Activated T-cell treated with anti-CD3 and anti-CD28 coated beads, Interleukin-2, amount 50 U/mL, for 24 hours (primary cell): Measurements from ENCODE around the gene HS2ST1.
"Not testable (repeated sequence)": the region's sequence is repeated elsewhere in the genome, so short reads cannot be mapped to it uniquely, and the experiment has no call there.

Source experiments
- DNase-seq: peaks from one replicate; pipeline ENCODE4 v3.0.0-alpha.2; 2020
- H3K27ac Mint-ChIP-seq: 2 replicates; pipeline ENCODE4 v1.8.0; 2020; ENCODE audit warnings: mild to moderate bottlenecking, mixed read lengths
- H3K27me3 Mint-ChIP-seq: 2 replicates; pipeline ENCODE4 v1.8.0; 2020; ENCODE audit warnings: mixed read lengths
- H3K36me3 Mint-ChIP-seq: 2 replicates; pipeline ENCODE4 v1.8.0; 2020; ENCODE audit warnings: low read depth, mixed read lengths
- H3K4me1 Mint-ChIP-seq: 2 replicates; pipeline ENCODE4 v1.8.0; 2020; ENCODE audit warnings: low read depth, mixed read lengths
- H3K4me3 Mint-ChIP-seq: 2 replicates; pipeline ENCODE4 v1.8.0; 2020; ENCODE audit warnings: mild to moderate bottlenecking, moderate library complexity, mixed read lengths
- H3K9me3 Mint-ChIP-seq: 2 replicates; pipeline ENCODE4 v1.8.0; 2020; ENCODE audit warnings: mixed read lengths

The HS2ST1 gene

DNA sequence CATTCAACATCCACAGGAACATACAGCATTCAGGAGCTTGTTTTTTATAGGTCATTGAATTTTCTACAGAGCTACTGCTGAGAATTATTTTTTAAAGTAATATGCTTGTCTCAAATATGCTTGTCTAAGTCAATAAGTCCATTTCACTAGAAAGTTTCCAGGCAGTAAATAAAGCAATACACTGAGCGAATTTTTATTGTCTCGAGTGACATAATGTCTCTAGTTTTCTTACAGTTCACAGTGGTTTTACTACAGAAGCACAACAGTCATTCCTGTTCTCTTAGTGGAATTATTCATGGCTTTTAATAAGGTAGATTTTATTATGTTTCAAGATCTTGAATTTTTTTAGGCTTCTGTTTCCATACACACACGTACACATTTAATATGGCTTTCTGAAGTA, 83.8 kb downstream of the HS2ST1 start:
- no peak for DNase-seq
- Mint-ChIP-seq H3K27me3 (no peaks in the 10 kb centered on the region), H3K27ac (no peak overlapping the region), H3K4me1 (peaks cover 27% of the 10 kb centered on the region), H3K36me3 (peaks cover 9% of the 10 kb centered on the region), H3K4me3 (no peak overlapping the region), H3K9me3 (no peaks in the 10 kb centered on the region)

DNA sequence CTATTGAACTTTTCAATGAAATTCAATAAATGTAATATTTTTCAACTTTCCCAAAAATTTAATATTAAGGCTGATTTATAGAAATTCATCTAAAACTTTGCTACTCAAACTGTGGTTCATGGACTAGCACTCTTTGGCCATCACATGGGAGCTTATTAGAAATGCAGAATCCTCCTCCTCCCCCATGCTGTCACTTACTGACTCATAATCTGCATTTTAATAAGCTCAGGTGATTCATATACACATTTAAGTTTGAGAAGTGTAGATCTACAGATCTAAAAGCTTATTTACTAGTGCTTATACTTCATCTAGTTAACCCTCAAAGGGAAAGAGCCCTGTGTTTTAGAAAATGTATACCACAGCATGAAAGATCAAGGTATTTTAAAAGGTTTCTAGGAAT, 84.3 kb downstream of the HS2ST1 start:
- Mint-ChIP-seq H3K27ac (no peak overlapping the region), H3K36me3 (peaks cover 9% of the 10 kb centered on the region), H3K27me3 (no peaks in the 10 kb centered on the region), H3K9me3 (no peaks in the 10 kb centered on the region), H3K4me3 (no peak overlapping the region), H3K4me1 (peaks cover 27% of the 10 kb centered on the region)
- no peak for DNase-seq

DNA sequence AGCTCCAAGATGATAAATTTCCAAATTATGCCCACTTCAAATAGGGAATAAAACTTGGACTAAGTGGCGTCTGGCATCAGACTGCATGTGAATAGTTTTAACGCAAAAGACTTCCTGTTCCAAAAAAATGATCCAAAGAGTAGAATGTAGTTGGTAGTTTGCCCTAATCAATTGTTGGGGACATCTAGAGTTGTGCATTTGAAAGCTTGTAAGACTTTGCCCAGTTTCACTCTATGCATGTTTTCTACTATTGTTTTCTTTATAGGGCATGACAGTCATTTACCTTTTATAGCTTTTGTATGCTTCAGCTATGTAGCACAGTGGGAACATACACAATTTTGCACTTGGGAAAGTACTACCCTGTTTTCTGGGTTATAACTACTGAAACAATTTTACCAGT, 86.0 kb downstream of the HS2ST1 start:
- peaks cover 25% of the 10 kb centered on the region for H3K4me1 Mint-ChIP-seq
- no peak overlapping the region for H3K4me3 Mint-ChIP-seq

DNA sequence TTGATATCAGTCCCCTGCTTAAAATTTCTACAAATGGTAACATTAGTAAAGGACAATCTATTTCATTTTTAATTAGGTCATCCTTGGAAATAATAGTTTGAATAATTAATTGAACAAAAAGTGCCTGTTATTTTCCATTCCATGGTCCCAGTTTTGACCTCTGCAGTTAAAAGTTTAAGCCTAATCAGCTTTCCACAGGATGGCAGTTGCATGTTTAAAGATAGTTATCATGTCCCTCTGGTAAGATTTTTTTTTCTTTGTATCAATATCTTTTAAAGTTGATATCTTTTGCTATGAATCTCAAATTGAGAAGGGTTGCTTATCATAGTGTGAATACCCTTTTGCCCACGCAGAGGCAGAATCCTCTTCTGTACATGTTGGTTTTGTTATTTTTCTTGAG, 90.4 kb downstream of the HS2ST1 start:
- H3K27me3 Mint-ChIP-seq: no peaks in the 10 kb centered on the region
- no peak overlapping the region for H3K4me3 Mint-ChIP-seq
- H3K36me3 Mint-ChIP-seq: peaks cover 5% of the 10 kb centered on the region
- no peak for DNase-seq
- H3K9me3 Mint-ChIP-seq: no peaks in the 10 kb centered on the region
- H3K4me1 Mint-ChIP-seq: no peaks in the 10 kb centered on the region
- no peak overlapping the region for H3K27ac Mint-ChIP-seq

More for the DNA sequence above, 86.0 kb downstream of the HS2ST1 start:
- no peak for DNase-seq
- no peak overlapping the region for H3K27ac Mint-ChIP-seq
- peaks cover 9% of the 10 kb centered on the region for H3K36me3 Mint-ChIP-seq
- H3K27me3 Mint-ChIP-seq: no peaks in the 10 kb centered on the region
- no peaks in the 10 kb centered on the region for H3K9me3 Mint-ChIP-seq

DNA sequence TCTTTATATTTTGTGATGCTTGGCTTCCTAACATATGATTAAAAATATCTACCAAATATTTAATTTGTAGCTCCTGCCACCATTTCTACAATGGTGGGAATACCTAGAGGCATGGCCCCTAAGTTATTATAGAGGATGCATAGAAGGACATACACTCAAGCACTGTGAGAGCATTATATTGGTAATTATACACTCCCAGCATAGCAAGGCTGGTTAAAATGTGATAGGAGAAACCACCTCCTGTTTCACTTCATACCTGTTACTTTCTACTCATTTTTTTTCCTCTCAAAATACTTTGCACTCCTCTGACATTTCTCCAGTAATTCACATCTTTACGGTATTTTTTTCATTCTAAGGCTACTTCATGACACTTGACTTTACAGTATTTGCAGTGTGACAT, 92.9 kb downstream of the HS2ST1 start:
- DNase-seq: no peak
- H3K27ac Mint-ChIP-seq: no peak overlapping the region
- H3K4me3 Mint-ChIP-seq: no peak overlapping the region
- H3K27me3 Mint-ChIP-seq: no peaks in the 10 kb centered on the region
- H3K9me3 Mint-ChIP-seq: peaks cover 8% of the 10 kb centered on the region
- H3K4me1 Mint-ChIP-seq: no peaks in the 10 kb centered on the region
- peaks cover 11% of the 10 kb centered on the region for H3K36me3 Mint-ChIP-seq

DNA sequence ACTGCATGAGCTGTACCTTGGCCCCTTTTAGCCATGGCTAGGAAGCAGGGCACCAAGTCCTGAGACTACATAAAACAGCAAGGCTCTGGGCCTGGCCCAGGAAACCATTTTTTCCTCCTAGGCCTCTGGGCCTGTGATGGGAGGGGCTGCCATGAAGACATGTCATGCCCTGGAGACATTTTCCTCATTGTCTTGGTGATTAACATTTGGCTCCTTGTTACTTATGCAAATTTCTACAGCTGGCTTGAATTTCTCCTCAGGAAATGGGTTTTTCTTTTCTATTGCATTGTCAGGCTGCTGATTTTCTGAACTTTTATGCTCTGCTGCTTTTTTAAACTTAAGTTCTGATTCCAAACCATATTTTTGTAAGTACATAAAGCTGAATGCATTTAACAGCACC, 99.0 kb downstream of the HS2ST1 start:
- peaks cover 27% of the 10 kb centered on the region for H3K36me3 Mint-ChIP-seq
- H3K27ac Mint-ChIP-seq: not testable (repeated sequence)

DNA sequence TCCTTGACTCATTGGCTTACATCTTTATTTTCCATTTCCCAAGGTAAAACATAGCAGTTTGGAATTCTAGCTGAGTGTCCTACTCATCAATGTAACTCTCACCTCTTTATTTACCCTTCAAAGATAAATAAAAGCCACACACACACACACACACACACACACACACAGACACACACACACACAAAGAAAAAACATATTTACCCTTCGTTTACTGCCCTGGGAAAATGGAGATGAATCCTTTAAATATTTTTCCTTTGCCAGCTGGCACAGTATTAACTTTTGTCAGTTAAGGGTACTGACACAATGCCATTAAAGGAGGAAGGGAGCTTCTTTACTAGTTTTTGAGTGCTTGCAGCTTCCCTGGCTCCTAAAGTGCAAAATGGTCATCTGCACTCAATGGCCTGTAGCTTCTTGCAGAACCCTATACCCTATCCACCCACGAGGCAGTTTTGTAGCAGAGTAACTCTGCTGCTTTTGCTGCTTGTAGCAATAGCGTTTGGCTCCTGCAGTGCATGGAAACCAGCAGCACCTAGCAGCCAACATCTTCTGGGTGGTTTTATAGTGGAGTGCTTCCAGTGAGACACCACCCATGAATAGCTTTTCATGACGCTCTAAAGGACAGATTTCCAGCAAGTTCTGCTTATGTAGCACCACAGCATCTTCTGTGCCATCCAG, 103.7 kb downstream of the HS2ST1 start:
- H3K36me3 Mint-ChIP-seq: peaks cover 9% of the 10 kb centered on the region
- no peak overlapping the region for H3K4me3 Mint-ChIP-seq
- peaks cover 7% of the 10 kb centered on the region for H3K9me3 Mint-ChIP-seq
- H3K27me3 Mint-ChIP-seq: no peaks in the 10 kb centered on the region
- no peak for DNase-seq
- peaks cover 4% of the 10 kb centered on the region for H3K4me1 Mint-ChIP-seq
- no peak overlapping the region for H3K27ac Mint-ChIP-seq

More for the DNA sequence above, 99.0 kb downstream of the HS2ST1 start:
- not testable (repeated sequence) for H3K4me1 Mint-ChIP-seq, H3K27me3 Mint-ChIP-seq, H3K4me3 Mint-ChIP-seq, DNase-seq
- H3K9me3 Mint-ChIP-seq: peaks cover 17% of the 10 kb centered on the region

DNA sequence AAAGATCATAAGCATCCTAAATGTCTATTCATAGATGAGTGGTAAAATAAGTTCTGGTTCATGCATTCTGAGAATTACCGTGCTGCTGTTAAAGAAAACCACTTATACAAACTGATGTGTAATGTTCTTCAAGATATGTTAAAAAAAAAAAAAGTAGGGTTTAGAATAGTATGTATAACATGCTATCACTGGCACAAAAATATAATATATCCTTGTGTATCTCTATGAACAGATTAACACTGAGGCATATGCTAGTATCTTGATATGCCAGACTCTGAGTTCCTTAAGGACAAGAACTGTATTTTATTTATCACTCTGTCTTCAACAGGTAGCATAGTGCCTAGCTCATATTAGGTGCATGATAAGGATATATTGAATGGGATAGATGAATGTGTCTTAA, 108.9 kb downstream of the HS2ST1 start:
- H3K36me3 Mint-ChIP-seq: no peaks in the 10 kb centered on the region
- peaks cover 10% of the 10 kb centered on the region for H3K4me1 Mint-ChIP-seq
- H3K27ac Mint-ChIP-seq: no peak overlapping the region
- no peaks in the 10 kb centered on the region for H3K27me3 Mint-ChIP-seq
- H3K9me3 Mint-ChIP-seq: no peaks in the 10 kb centered on the region
- no peak for DNase-seq
- no peak overlapping the region for H3K4me3 Mint-ChIP-seq

DNA sequence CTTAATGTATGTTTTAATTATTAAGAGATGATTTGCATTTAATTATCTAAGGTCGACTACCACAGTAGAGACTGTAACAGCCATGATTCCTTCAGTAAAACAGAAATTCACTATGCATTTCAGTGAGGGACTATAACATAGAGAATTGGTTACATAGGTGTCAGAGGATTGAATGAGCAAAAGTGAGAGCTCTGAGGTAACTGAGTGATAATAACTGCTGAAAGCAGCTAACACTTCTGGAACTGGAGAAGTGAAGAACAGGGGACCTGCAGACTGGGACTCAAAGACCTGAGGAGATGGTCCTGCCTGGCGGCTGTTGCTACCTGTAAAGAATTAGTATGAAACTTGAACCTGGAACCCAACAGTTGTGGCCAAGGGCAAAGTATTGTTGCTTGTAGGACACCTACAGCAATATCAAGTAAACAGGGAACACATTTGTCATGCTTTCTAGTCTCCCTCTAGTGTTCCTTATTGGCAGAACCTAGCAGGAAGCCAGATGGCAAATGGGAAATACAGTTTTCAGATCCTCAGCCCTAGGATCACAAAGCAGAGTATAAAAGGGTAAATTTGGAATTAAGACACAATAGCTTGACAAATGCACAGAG, 110.6 kb downstream of the HS2ST1 start:
- no peak overlapping the region for H3K27ac Mint-ChIP-seq
- no peaks in the 10 kb centered on the region for H3K9me3 Mint-ChIP-seq
- peaks cover 9% of the 10 kb centered on the region for H3K4me1 Mint-ChIP-seq
- H3K36me3 Mint-ChIP-seq: no peaks in the 10 kb centered on the region
- DNase-seq: no peak
- H3K27me3 Mint-ChIP-seq: no peaks in the 10 kb centered on the region
- H3K4me3 Mint-ChIP-seq: no peak overlapping the region

DNA sequence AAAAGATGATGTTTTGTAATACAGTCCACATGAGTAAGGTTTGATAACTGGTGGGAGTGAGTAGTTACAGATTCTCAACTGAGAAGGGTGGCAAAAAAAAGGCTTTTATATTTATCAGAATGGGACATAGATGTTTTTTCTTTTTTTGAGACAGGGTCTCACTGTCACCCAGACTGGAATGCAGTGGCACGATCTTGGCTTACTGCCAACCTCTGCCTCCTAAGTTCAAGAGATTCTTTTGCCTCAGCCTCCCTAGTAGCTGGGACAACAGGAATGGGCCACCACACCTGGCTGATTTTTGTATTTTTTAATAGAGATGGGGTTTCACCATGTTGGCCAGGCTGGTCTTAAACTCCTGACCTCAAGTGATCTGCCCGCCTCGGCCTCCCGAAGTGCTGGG, 113.1 kb downstream of the HS2ST1 start:
- H3K36me3 Mint-ChIP-seq, H3K27ac Mint-ChIP-seq, H3K9me3 Mint-ChIP-seq, DNase-seq, H3K27me3 Mint-ChIP-seq, H3K4me1 Mint-ChIP-seq, H3K4me3 Mint-ChIP-seq: not testable (repeated sequence)

DNA sequence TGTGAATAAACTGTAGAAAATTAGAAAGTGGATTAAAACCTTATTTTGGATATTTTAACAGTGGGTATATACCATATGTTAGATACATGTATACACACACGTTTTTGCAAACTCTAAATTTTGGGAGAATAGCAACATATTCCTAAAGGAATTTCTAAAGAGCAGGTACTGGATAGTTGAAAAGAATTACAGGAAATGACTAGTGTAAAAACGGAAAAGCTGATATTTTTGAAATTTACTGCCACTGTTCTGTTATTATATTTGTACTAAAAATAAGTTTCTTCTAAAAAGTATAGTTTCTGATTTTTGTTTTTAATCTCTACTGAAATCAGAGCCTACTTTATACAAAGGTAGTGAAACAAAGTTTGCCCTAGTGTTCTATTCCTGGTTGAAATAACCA, 114.1 kb downstream of the HS2ST1 start:
- H3K9me3 Mint-ChIP-seq: no peaks in the 10 kb centered on the region
- H3K36me3 Mint-ChIP-seq: no peaks in the 10 kb centered on the region
- H3K4me1 Mint-ChIP-seq: peaks cover 11% of the 10 kb centered on the region
- no peak overlapping the region for H3K4me3 Mint-ChIP-seq
- H3K27ac Mint-ChIP-seq: no peak overlapping the region
- H3K27me3 Mint-ChIP-seq: no peaks in the 10 kb centered on the region
- no peak for DNase-seq

DNA sequence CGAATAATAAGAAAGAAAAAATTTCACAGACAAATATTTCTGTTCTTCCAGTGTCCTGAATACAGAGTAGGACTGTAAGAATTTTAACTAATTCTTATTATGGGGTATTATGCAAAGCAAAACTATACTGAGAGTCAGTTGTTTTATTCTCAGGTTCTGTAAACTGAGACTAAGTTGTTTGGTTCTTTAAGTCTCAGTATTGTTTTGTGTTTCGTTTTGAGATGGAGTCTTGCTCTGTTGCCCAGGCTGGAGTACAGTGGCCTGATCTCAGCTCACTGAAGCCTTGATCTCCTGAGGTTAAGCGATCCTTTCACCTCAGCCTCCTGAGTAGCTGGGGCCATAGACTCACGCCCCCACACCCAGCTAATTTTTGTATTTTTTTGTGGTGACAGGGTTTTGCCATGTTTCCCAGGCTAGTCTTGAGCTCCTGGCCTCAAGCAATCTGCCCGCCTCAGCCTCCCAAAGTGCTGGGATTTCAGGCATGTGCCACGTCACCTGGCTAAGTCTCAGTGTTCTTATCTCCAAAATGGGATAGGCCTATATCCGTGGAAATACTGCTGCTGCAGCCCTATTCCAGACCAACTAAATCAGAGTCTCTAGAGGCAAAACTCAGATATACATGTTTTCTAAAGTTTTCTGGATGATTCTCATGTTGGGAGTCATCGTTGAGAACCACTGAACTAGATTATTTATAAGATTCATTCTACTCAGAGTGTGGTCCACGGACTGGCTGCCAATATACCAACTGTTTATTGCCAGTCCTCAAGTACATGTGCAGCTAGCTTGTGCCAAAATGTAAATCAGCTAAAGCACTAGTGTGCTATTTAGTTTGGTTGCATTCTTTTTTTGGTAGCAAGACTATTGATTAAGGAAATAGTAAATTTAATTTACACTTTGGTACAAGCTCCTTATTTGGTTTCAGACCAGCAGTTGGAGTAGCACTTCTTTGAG, 116.6 kb downstream of the HS2ST1 start:
- DNase-seq: no peak
- no peak overlapping the region for H3K27ac Mint-ChIP-seq
- no peak overlapping the region for H3K4me3 Mint-ChIP-seq
- H3K9me3 Mint-ChIP-seq: no peaks in the 10 kb centered on the region
- peaks cover 8% of the 10 kb centered on the region for H3K4me1 Mint-ChIP-seq
- H3K27me3 Mint-ChIP-seq: no peaks in the 10 kb centered on the region
- no peaks in the 10 kb centered on the region for H3K36me3 Mint-ChIP-seq

DNA sequence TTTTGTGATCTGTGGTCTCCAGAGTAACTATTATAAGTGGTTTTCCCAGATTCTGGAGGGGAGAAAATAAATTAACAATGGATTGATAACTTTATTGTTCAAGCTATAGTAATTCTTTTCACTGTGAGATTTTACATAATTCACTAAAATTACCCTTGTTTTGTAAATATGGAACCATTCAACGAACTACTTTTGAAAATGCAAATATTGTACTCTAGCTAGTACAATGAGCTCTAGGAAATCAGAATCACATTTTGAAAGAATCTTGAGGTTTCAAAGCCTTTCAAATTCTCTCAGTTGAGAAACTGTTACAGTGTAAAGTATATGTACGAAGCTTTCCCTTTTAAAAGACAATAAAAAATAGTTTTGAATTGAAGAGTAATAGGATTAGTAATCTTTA, 119.9 kb downstream of the HS2ST1 start:
- no peak for DNase-seq
- Mint-ChIP-seq H3K9me3 (no peaks in the 10 kb centered on the region), H3K27ac (no peak overlapping the region), H3K4me1 (peaks cover 5% of the 10 kb centered on the region), H3K27me3 (no peaks in the 10 kb centered on the region), H3K36me3 (no peaks in the 10 kb centered on the region), H3K4me3 (no peak overlapping the region)

DNA sequence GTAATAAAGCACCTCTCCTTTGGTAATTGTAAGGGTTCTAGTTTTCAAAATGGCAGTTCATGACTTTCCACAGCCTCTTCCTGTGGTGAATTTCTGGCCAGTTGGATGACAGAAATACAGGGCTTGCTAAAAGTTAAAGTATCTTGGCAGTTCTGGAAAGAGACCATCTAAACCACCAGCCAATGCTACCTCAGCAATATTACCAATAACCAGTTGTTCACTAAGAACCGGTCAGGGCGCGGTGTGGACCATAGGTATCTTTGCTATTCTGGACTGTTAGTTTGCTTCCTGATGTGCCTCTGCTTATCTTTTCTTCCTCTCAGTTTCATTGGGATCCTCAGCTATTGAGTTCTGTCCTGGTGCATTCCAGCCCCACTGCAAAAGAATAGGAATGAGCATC, 124.7 kb downstream of the HS2ST1 start:
- no peaks in the 10 kb centered on the region for H3K27me3 Mint-ChIP-seq
- H3K27ac Mint-ChIP-seq: no peak overlapping the region
- H3K4me1 Mint-ChIP-seq: peaks cover 25% of the 10 kb centered on the region
- no peak for DNase-seq
- H3K9me3 Mint-ChIP-seq: no peaks in the 10 kb centered on the region
- H3K4me3 Mint-ChIP-seq: no peak overlapping the region
- no peaks in the 10 kb centered on the region for H3K36me3 Mint-ChIP-seq
